ENCODE results near the gene CHST15. TPM values are rescaled to one million over a fixed set of nuclear protein-coding genes. Genes with fewer than 3 reads are reported as not detected.

CHST15 gene
- polyA plus RNA-seq, 1 donor from 2014 or later, result 0.79 TPM

- TF ChIP-seq MXI1 (conservative IDR thresholded peaks at IDR 0.05; ENCODE audit: poor library complexity, severe bottlenecking) (no peak), REST (IDR thresholded peaks at IDR 0.05; ENCODE audit: borderline replicate concordance) (no peak), EP300 (conservative IDR thresholded peaks at IDR 0.05; ENCODE audit: poor library complexity, severe bottlenecking) (no peak), POLR2AphosphoS5 (IDR thresholded peaks at IDR 0.05) (no peak), SMC3 (conservative IDR thresholded peaks at IDR 0.05; ENCODE audit: poor library complexity) (no peak), TAF1 (IDR thresholded peaks at IDR 0.05; ENCODE audit: low read depth) (no peak), EZH2 (IDR thresholded peaks at IDR 0.05; ENCODE audit: borderline replicate concordance, insufficient read depth, low read length, poor library complexity, severe bottlenecking) (no peak), CTCF (IDR thresholded peaks at IDR 0.05; ENCODE audit: poor library complexity, severe bottlenecking) (no peak), RAD21 (conservative IDR thresholded peaks at IDR 0.05) (no peak)
- Histone ChIP-seq H4K20me1 (ENCODE audit: insufficient read depth) (no peaks in the 10 kb centered on the region), H3F3A (ENCODE audit: insufficient read depth, low read length, poor library complexity, severe bottlenecking) (no peaks in the 10 kb centered on the region), H3K79me2 (replicated peaks; ENCODE audit: insufficient read depth, low read length) (no peaks in the 10 kb centered on the region), H3K4me2 (ENCODE audit: low read length) (no peak overlapping the region), H3K27ac (ENCODE audit: low read length) (no peak overlapping the region), H3K36me3 (ENCODE audit: insufficient read depth, low read length) (no peaks in the 10 kb centered on the region), H3K9me3 (ENCODE audit: low read length) (no peaks in the 10 kb centered on the region), H3K4me3 (ENCODE audit: low read length) (no peak overlapping the region), H3K27me3 (ENCODE audit: insufficient read depth, low read depth, low read length) (peaks cover 40% of the 10 kb centered on the region), H3K9ac (ENCODE audit: low read length) (no peak overlapping the region), H3K9me2 (ENCODE audit: insufficient read depth, low read length) (no peaks in the 10 kb centered on the region), H2AFZ (ENCODE audit: low read depth, low read length) (no peak overlapping the region)
Observed at GRCh38 chr10:124088915-124089314, 4.5 kb downstream of the CHST15 start.

- H3K9me3 ChIP-seq (ENCODE audit: low read length), result no peaks in the 10 kb centered on the region
- H3K4me3 ChIP-seq (ENCODE audit: low read length), result no peak overlapping the region
- H2AFZ ChIP-seq (ENCODE audit: low read depth, low read length), result no peak overlapping the region
- H4K20me1 ChIP-seq (ENCODE audit: insufficient read depth), result no peaks in the 10 kb centered on the region
- no peaks in the 10 kb centered on the region for H3K9me2 ChIP-seq (ENCODE audit: insufficient read depth, low read length)
- no peak overlapping the region for H3K27ac ChIP-seq (ENCODE audit: low read length)
- no peak for TF ChIP-seq RAD21 (conservative IDR thresholded peaks at IDR 0.05)
- no peak for TF ChIP-seq POLR2AphosphoS5 (IDR thresholded peaks at IDR 0.05)
- no peak for TF ChIP-seq TAF1 (IDR thresholded peaks at IDR 0.05; ENCODE audit: low read depth)
- no peak for TF ChIP-seq MXI1 (conservative IDR thresholded peaks at IDR 0.05; ENCODE audit: poor library complexity, severe bottlenecking)
- no peak for TF ChIP-seq REST (IDR thresholded peaks at IDR 0.05; ENCODE audit: borderline replicate concordance)
- TF ChIP-seq SMC3 (conservative IDR thresholded peaks at IDR 0.05; ENCODE audit: poor library complexity), result no peak
- TF ChIP-seq EZH2 (IDR thresholded peaks at IDR 0.05; ENCODE audit: borderline replicate concordance, insufficient read depth, low read length, poor library complexity, severe bottlenecking), result no peak
- TF ChIP-seq CTCF (IDR thresholded peaks at IDR 0.05; ENCODE audit: poor library complexity, severe bottlenecking), result no peak
- H3K4me2 ChIP-seq (ENCODE audit: low read length), result no peak overlapping the region
- no peaks in the 10 kb centered on the region for H3K36me3 ChIP-seq (ENCODE audit: insufficient read depth, low read length)
- H3K27me3 ChIP-seq (ENCODE audit: insufficient read depth, low read depth, low read length), result peaks cover 34% of the 10 kb centered on the region
- no peak overlapping the region for H3K9ac ChIP-seq (ENCODE audit: low read length)
- H3F3A ChIP-seq (ENCODE audit: insufficient read depth, low read length, poor library complexity, severe bottlenecking), result no peaks in the 10 kb centered on the region
- H3K79me2 ChIP-seq (replicated peaks; ENCODE audit: insufficient read depth, low read length), result no peaks in the 10 kb centered on the region
Observed at GRCh38 chr10:124087672-124088634, 5.4 kb downstream of the CHST15 start.
